T-helper 2 cell treated with Interferon-gamma antibody and Interleukin-4, amounts not matched to agents 5 μg/mL and 100 μg/mL, for 36 hours (primary cell): Measurements from ENCODE around the gene OR4K13.

Experiments
- DNase-seq: peaks from one replicate; pipeline ENCODE4 v3.0.0; 2021; ENCODE audit warnings: low spot score
- H3K27ac Mint-ChIP-seq: one replicate; pipeline ENCODE4 v1.8.0; 2021; ENCODE audit warnings: mild to moderate bottlenecking, mixed read lengths
- H3K27me3 Mint-ChIP-seq: one replicate; pipeline ENCODE4 v1.8.0; 2021; ENCODE audit warnings: low read depth, mixed read lengths
- H3K36me3 Mint-ChIP-seq: one replicate; pipeline ENCODE4 v1.8.0; 2021; ENCODE audit warnings: low read depth, mixed read lengths
- H3K4me1 Mint-ChIP-seq: one replicate; pipeline ENCODE4 v1.8.0; 2021; ENCODE audit warnings: low read depth, mixed read lengths
- H3K4me3 Mint-ChIP-seq: one replicate; pipeline ENCODE4 v1.8.0; 2022; ENCODE audit warnings: mild to moderate bottlenecking, moderate library complexity, mixed read lengths
- H3K9me3 Mint-ChIP-seq: one replicate; pipeline ENCODE4 v1.8.0; 2021; ENCODE audit warnings: mixed read lengths

OR4K13 gene

GRCh38 chr14:20035938-20036337 lies at the start of gene OR4K13:
Gene OR4K13 (minus strand): TSS chr14:20036038. CDS start chr14:20034758, 1,280 bp downstream.
- no peak for DNase-seq
- Mint-ChIP-seq H3K27me3 (no peaks in the 10 kb centered on the region), H3K36me3 (no peaks in the 10 kb centered on the region), H3K27ac (no peak within 1 kb of the TSS), H3K4me1 (no peaks in the 10 kb centered on the region), H3K9me3 (no peaks in the 10 kb centered on the region), H3K4me3 (no peak within 1 kb of the TSS)

GRCh38 chr14:20059745-20060144 lies 23.9 kb upstream of the OR4K13 start, which contains the start of gene OR4L1:
Gene OR4L1 (plus strand): TSS chr14:20060045. CDS start chr14:20060045, 0 bp downstream.
- Mint-ChIP-seq H3K4me1 (no peaks in the 10 kb centered on the region), H3K9me3 (no peaks in the 10 kb centered on the region), H3K36me3 (no peaks in the 10 kb centered on the region)

GRCh38 chr14:20048202-20048601 lies 12.4 kb upstream of the OR4K13 start:
- no peaks in the 10 kb centered on the region for H3K27me3 Mint-ChIP-seq
- H3K4me1 Mint-ChIP-seq = no peaks in the 10 kb centered on the region
- H3K27ac Mint-ChIP-seq = no peak overlapping the region
- H3K4me3 Mint-ChIP-seq = no peak overlapping the region
- no peaks in the 10 kb centered on the region for H3K9me3 Mint-ChIP-seq
- DNase-seq = no peak
- no peaks in the 10 kb centered on the region for H3K36me3 Mint-ChIP-seq

More at GRCh38 chr14:20059745-20060144, 23.9 kb upstream of the OR4K13 start, which contains the start of gene OR4L1:
- no peak for DNase-seq
- Mint-ChIP-seq H3K27ac (no peak within 1 kb of the TSS), H3K4me3 (no peak within 1 kb of the TSS), H3K27me3 (no peaks in the 10 kb centered on the region)

- Mint-ChIP-seq H3K4me3 (no peak overlapping the region), H3K27ac (no peak overlapping the region), H3K9me3 (no peaks in the 10 kb centered on the region), H3K36me3 (no peaks in the 10 kb centered on the region), H3K27me3 (no peaks in the 10 kb centered on the region), H3K4me1 (no peaks in the 10 kb centered on the region)
- no peak for DNase-seq
Observed at GRCh38 chr14:20044243-20044642, 8.4 kb upstream of the OR4K13 start.

- Mint-ChIP-seq H3K27ac (no peak overlapping the region), H3K4me3 (no peak overlapping the region), H3K9me3 (no peaks in the 10 kb centered on the region), H3K27me3 (no peaks in the 10 kb centered on the region), H3K36me3 (no peaks in the 10 kb centered on the region), H3K4me1 (no peaks in the 10 kb centered on the region)
- no peak for DNase-seq
Observed at GRCh38 chr14:20035449-20035848, 389 bp downstream of the OR4K13 start.

GRCh38 chr14:20031058-20031457 lies 4.8 kb downstream of the OR4K13 start:
- H3K4me1 Mint-ChIP-seq = no peaks in the 10 kb centered on the region
- no peak overlapping the region for H3K4me3 Mint-ChIP-seq
- no peak for DNase-seq
- H3K27me3 Mint-ChIP-seq = no peaks in the 10 kb centered on the region
- no peaks in the 10 kb centered on the region for H3K36me3 Mint-ChIP-seq
- no peak overlapping the region for H3K27ac Mint-ChIP-seq
- no peaks in the 10 kb centered on the region for H3K9me3 Mint-ChIP-seq

GRCh38 chr14:20019257-20019865 lies 16.5 kb downstream of the OR4K13 start, which contains the start of gene OR4K14:
Gene OR4K14 (minus strand): TSS chr14:20019307. CDS start chr14:20015193, 4,114 bp downstream.
- Mint-ChIP-seq H3K27me3 (no peaks in the 10 kb centered on the region), H3K4me3 (no peak within 1 kb of the TSS), H3K27ac (no peak within 1 kb of the TSS), H3K4me1 (no peaks in the 10 kb centered on the region), H3K36me3 (no peaks in the 10 kb centered on the region), H3K9me3 (peaks cover 1% of the 10 kb centered on the region)
- DNase-seq = no peak

- no peak for DNase-seq
- Mint-ChIP-seq H3K4me1 (no peaks in the 10 kb centered on the region), H3K36me3 (no peaks in the 10 kb centered on the region), H3K9me3 (peaks cover 4% of the 10 kb centered on the region), H3K4me3 (no peak overlapping the region), H3K27ac (no peak overlapping the region), H3K27me3 (no peaks in the 10 kb centered on the region)
Observed at GRCh38 chr14:20008156-20008555, 27.7 kb downstream of the OR4K13 start.

- Mint-ChIP-seq H3K27ac (no peak overlapping the region), H3K4me1 (no peaks in the 10 kb centered on the region), H3K9me3 (peaks cover 4% of the 10 kb centered on the region), H3K4me3 (no peak overlapping the region), H3K27me3 (no peaks in the 10 kb centered on the region), H3K36me3 (no peaks in the 10 kb centered on the region)
- DNase-seq = no peak
Observed at GRCh38 chr14:20002319-20002718, 33.5 kb downstream of the OR4K13 start.

- H3K36me3 Mint-ChIP-seq = no peaks in the 10 kb centered on the region
Observed at GRCh38 chr14:20001863-20002262, 34.0 kb downstream of the OR4K13 start, which contains the start of gene OR4Q2. Gene OR4Q2 (plus strand): TSS chr14:20002163.

GRCh38 chr14:19993438-19993837 lies 42.4 kb downstream of the OR4K13 start:
- Mint-ChIP-seq H3K36me3 (no peaks in the 10 kb centered on the region), H3K9me3 (peaks cover 3% of the 10 kb centered on the region), H3K27ac (no peak overlapping the region), H3K4me3 (no peak overlapping the region), H3K4me1 (no peaks in the 10 kb centered on the region), H3K27me3 (no peaks in the 10 kb centered on the region)
- DNase-seq = no peak

More at GRCh38 chr14:20001863-20002262, 34.0 kb downstream of the OR4K13 start, which contains the start of gene OR4Q2:
- H3K9me3 Mint-ChIP-seq = peaks cover 4% of the 10 kb centered on the region
- H3K4me3 Mint-ChIP-seq = no peak within 1 kb of the TSS
- H3K27ac Mint-ChIP-seq = no peak within 1 kb of the TSS
- H3K4me1 Mint-ChIP-seq = no peaks in the 10 kb centered on the region
- no peaks in the 10 kb centered on the region for H3K27me3 Mint-ChIP-seq
- no peak for DNase-seq
